Measurements from ENCODE around the gene ERLEC1. TPM values are rescaled to one million over a fixed set of nuclear protein-coding genes. Genes with fewer than 3 reads are reported as not detected.
"Not testable (repeated sequence)": the region's sequence is repeated elsewhere in the genome, so short reads cannot be mapped to it uniquely, and the experiment has no call there.

The ERLEC1 gene
- polyA plus RNA-seq, 1 experiment, result 102 TPM

DNA sequence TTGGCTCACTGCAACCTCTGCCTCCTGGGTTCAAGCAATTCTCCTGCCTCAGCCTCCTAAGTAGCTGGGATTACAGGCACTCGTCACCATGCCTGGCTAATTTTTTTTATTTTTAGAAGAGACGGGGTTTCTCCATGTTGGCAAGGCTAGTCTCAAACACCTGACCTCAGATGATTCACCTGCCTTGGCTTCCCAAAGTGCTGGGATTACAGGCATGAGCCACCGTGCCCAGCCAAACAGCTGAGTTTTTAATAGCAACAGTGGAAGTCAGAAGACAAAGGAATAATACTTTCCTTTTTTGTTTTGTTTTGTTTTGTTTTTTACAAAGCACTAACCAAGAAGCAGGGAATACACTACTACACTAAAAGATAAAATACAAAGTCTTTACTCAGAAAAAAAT, 56.0 kb downstream of the ERLEC1 start:
- CTCF ChIA-PET, result no interaction called here

DNA sequence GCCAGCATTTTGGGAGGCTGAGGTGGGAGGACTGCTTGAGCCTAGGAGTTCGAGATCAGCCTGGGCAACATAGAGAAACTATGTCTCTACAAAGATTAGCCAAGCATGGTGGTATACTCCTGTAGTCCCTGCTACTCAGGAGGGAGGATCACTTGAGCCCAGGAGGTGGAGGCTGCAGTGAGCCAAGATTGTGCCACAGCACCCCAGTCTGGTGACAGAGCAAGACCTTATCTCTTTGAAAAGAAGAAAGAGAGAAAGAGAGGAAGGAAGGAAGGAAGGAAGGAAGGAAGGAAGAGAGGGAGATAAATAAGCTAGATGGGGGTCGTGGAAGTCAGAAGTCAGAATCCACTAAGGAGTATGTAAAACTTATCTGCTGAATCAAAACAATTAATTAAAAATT, 56.8 kb downstream of the ERLEC1 start:
- Histone ChIP-seq H3K4me3 (ENCODE audit: low read depth, low read length) (no peak overlapping the region), H3K27ac (ENCODE audit: low read depth, low read length) (no peak overlapping the region), H3K9me3 (ENCODE audit: control insufficient read depth, insufficient read depth, low read length) (peaks cover 4% of the 10 kb centered on the region; the same call in 1 of the 2 replicates), H3K27me3 (ENCODE audit: control insufficient read depth, insufficient read depth, low read length) (no peaks in the 10 kb centered on the region)
- no peak for DNase-seq (ENCODE audit: low read depth, low spot score)
- ChIA-PET POLR2A (no interaction called here), CTCF (no interaction called here)
- TF ChIP-seq, protein P1, sequence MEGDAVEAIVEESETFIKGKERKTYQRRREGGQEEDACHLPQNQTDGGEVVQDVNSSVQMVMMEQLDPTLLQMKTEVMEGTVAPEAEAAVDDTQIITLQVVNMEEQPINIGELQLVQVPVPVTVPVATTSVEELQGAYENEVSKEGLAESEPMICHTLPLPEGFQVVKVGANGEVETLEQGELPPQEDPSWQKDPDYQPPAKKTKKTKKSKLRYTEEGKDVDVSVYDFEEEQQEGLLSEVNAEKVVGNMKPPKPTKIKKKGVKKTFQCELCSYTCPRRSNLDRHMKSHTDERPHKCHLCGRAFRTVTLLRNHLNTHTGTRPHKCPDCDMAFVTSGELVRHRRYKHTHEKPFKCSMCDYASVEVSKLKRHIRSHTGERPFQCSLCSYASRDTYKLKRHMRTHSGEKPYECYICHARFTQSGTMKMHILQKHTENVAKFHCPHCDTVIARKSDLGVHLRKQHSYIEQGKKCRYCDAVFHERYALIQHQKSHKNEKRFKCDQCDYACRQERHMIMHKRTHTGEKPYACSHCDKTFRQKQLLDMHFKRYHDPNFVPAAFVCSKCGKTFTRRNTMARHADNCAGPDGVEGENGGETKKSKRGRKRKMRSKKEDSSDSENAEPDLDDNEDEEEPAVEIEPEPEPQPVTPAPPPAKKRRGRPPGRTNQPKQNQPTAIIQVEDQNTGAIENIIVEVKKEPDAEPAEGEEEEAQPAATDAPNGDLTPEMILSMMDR (IDR thresholded peaks at IDR 0.05; ENCODE audit: low read depth, low read length), result no peak

More for the DNA sequence above, 56.0 kb downstream of the ERLEC1 start:
- Histone ChIP-seq H3K27ac (ENCODE audit: low read depth, low read length) (no peak overlapping the region), H3K9me3 (ENCODE audit: control insufficient read depth, insufficient read depth, low read length) (peaks cover 4% of the 10 kb centered on the region; the same call in 1 of the 2 replicates), H3K27me3 (ENCODE audit: control insufficient read depth, insufficient read depth, low read length) (no peaks in the 10 kb centered on the region), H3K4me3 (ENCODE audit: low read depth, low read length) (no peak overlapping the region)
- POLR2A ChIA-PET, result interaction anchor here (0.6 kb wide), 1 partner anchor 438 kb away, joined by 3 read pairs; no protein-coding TSS in a partner anchor
- TF ChIP-seq, protein P1 (IDR thresholded peaks at IDR 0.05; ENCODE audit: low read depth, low read length), result no peak
- DNase-seq (ENCODE audit: low read depth, low spot score), result no peak

DNA sequence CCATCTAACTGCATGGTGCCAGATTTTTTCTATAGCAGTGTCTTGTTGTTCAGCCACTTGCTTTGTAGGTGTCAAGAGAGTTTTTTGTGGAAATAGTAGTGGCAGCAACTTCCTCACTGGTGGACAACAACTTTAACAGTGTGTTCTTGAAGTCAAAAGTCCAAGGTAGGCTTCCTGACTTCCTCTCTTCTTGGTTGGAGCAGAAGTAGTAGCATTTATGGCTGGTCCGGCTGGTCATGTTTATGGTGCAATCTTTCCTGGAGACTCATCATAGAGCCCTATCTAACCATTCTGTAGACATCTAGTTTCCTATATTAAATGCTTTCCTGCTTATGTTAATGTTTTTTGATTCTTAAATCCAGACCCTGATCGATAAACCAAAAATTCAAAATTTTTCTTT, 61.2 kb downstream of the ERLEC1 start:
- ChIA-PET CTCF (no interaction called here), POLR2A (interaction anchor here (0.6 kb wide), 1 partner anchor 770 kb away, joined by 3 read pairs; no protein-coding TSS in a partner anchor)
- no peak for DNase-seq (ENCODE audit: low read depth, low spot score)
- TF ChIP-seq, protein P1 (IDR thresholded peaks at IDR 0.05; ENCODE audit: low read depth, low read length), result no peak
- Histone ChIP-seq H3K4me3 (ENCODE audit: low read depth, low read length) (no peak overlapping the region), H3K27ac (ENCODE audit: low read depth, low read length) (no peak overlapping the region), H3K27me3 (ENCODE audit: control insufficient read depth, insufficient read depth, low read length) (no peaks in the 10 kb centered on the region), H3K9me3 (ENCODE audit: control insufficient read depth, insufficient read depth, low read length) (no peaks in the 10 kb centered on the region)

- DNase-seq (ENCODE audit: low read depth, low spot score); H3K9me3 ChIP-seq (ENCODE audit: control insufficient read depth, insufficient read depth, low read length); H3K27ac ChIP-seq (ENCODE audit: low read depth, low read length); POLR2A ChIA-PET; H3K4me3 ChIP-seq (ENCODE audit: low read depth, low read length); H3K27me3 ChIP-seq (ENCODE audit: control insufficient read depth, insufficient read depth, low read length); CTCF ChIA-PET: not testable (repeated sequence)
Observed at GRCh38 chr2:53851052-53851757, 64.4 kb downstream of the ERLEC1 start.

GRCh38 chr2:53852532-53852931, 65.7 kb downstream of the ERLEC1 start:
- Histone ChIP-seq H3K27ac (ENCODE audit: low read depth, low read length) (no peak overlapping the region), H3K9me3 (ENCODE audit: control insufficient read depth, insufficient read depth, low read length) (no peaks in the 10 kb centered on the region), H3K27me3 (ENCODE audit: control insufficient read depth, insufficient read depth, low read length) (no peaks in the 10 kb centered on the region), H3K4me3 (ENCODE audit: low read depth, low read length) (no peak overlapping the region)
- ChIA-PET CTCF (no interaction called here), POLR2A (no interaction called here)
- TF ChIP-seq, protein P1 (IDR thresholded peaks at IDR 0.05; ENCODE audit: low read depth, low read length), result no peak
- DNase-seq (ENCODE audit: low read depth, low spot score), result no peak

All from AG04450 (cell line).